Measurements from ENCODE around the gene ARF1.

DNA sequence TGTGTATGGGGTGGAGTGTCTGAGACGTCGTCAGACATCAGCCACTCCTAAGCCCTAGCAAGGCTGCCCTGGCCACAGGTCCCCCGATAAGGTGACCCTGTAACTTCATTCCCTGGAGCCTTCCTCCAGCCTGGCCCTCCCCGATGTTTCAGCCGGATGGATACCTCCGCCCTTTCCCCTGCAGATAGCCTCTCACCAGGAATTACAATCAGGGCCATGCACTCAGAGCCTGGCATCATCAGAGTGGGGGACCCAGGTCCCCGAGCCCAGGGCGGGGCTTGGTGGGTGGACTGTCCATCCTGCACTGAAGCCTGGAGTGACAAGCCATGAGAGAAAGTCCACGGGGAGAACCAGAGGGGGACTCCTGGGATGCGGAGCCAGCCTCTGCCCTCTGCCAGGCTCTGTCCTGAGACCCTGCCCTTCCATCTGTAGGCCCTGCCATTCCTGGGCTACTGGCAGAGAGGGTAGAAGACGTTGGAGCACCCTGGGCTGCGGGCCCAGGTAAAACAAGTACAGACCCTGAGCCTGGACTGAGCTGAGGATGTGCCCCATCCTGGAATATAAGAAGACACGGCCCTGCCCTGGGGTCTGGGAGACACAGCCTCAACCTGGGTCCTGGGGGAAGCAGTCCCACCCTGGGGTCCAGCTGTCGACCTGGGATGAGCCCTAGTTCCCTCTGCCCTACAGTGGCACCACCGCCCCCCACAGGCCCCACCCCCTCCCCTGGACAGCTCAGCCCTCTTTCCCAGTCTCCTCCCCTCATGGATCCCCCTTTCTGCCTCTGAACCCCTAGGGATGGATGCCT, 16.8 kb upstream of the ARF1 start:
- TF ChIP-seq, protein P1, sequence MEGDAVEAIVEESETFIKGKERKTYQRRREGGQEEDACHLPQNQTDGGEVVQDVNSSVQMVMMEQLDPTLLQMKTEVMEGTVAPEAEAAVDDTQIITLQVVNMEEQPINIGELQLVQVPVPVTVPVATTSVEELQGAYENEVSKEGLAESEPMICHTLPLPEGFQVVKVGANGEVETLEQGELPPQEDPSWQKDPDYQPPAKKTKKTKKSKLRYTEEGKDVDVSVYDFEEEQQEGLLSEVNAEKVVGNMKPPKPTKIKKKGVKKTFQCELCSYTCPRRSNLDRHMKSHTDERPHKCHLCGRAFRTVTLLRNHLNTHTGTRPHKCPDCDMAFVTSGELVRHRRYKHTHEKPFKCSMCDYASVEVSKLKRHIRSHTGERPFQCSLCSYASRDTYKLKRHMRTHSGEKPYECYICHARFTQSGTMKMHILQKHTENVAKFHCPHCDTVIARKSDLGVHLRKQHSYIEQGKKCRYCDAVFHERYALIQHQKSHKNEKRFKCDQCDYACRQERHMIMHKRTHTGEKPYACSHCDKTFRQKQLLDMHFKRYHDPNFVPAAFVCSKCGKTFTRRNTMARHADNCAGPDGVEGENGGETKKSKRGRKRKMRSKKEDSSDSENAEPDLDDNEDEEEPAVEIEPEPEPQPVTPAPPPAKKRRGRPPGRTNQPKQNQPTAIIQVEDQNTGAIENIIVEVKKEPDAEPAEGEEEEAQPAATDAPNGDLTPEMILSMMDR (IDR thresholded peaks at IDR 0.05; ENCODE audit: insufficient read depth, low read length, poor library complexity, severe bottlenecking): no peak
- no peak for TF ChIP-seq EZH2phosphoT487 (conservative IDR thresholded peaks at IDR 0.05; ENCODE audit: low read length)

Data from SU-DHL-6 (cell line).